ENCODE data around the gene ZNF653.
A peak's percentile ranks its signal among the peaks of the same experiment; 100 is the strongest.
"Not testable (repeated sequence)": the region's sequence is repeated elsewhere in the genome, so short reads cannot be mapped to it uniquely, and the experiment has no call there.

ZNF653 gene

DNA sequence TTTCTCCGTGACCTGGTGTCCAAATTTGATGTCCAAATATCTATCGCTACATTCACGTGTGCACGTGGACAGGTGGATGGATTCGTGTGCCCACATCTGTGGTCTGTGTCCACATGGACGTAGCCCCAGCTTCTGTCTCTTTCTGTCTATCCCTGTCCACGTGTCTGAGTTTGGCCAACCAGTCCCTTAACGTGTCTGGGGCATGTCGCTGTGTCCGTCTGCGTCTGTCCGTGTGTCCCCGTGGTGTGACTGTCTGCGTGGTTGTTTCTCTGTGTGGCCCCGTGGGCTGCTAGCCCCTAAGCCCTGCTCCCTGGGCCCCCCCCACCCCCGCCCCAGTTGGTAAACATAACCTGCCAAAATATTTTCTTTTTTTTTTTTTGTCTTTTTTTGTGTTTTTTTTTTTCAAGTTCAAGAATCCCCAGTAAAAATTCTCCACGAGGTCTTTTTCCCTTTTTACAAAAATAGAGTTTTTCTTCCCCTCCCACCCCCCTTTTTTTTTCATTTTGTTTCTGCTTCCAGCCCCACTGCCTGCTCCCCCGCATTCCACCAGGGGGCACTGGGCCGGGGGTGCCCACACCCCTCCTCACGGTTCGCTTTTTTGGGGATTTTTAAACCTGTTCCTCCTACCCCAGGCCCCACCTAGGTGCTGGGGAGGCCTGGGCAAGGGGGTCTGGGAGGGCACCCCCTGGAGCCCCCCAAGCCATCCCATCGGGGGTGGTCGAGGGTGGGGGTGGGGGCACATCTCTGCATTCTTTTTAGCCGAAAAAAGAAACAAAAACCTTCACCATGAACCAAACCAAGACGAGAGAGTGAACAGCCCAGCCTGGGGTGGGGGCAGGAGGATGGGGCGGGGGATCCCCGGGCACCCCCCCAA, 51.9 kb downstream of the ZNF653 start:
- DNase-seq: peak in 1 of 3 donors; percentile 36

DNA sequence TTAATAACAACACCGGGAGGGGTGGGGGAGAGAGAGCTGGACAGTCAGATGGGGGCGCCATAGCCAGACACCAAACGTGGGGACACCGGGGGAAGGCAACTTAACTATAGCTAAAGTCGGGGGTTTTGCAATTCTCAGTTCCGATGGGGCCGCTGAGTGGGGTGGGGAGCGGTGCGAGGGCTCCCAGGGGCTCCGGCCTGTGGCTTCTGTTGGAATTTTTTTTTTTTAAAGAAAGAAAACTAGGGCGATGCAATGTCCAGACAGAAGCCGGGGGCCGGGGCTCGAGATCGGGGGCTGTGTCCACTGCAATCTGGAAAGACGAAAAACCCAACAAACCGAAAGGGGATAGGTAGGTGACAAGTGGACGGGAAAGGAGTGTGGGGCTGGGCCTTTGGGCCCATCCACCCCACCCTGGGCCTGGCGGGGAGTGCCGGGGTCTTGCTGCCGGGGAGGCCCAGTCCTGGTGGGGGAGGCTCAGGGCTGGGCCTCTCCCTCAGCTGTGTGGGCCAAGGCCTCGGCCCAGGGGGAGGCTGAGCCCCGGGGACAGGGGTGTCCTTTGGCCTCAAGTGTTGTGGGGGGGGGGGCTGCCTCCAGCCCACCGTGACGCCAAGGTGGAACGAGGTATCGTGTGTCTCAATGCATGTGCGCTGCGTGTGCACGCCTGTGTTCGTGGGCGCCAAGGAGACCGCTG, 52.9 kb downstream of the ZNF653 start:
- peak in 1 of 3 donors; percentile 10 for DNase-seq

DNA sequence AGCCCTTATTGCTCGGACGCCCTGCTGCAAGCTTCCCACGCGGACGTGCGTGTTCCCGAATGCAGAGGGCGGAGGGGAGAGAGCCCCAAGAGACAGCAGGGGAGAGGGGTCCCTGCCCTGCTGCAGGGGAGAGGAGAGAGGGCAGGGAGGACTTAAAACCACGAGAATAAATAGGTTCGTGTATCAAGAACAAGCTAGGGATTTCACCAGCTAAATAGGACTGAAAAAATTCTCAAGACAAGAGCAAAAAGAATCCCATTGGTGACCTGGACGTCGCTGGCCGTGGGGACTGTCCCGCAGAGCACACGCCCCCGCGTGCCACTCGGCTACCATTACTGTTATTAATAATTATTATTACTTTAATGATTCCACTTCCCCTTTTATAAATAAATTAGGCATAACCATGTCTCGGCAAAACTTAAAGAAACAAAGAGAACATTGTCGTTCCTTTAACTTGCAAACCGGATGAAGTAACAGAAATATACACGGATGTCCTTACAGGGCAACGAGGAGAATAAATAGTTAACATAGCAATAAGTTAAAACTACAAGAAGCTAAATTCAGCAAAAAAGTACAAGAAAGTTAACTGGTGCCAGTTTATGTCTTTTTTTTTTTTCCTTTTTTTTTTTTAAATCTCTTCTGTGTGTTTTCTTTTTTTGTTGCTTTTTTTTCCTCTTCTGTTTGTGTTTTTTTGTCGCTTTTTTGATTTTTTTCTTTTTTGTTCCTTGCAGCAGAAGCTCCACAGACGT, 53.6 kb downstream of the ZNF653 start:
- DNase-seq: no peak

DNA sequence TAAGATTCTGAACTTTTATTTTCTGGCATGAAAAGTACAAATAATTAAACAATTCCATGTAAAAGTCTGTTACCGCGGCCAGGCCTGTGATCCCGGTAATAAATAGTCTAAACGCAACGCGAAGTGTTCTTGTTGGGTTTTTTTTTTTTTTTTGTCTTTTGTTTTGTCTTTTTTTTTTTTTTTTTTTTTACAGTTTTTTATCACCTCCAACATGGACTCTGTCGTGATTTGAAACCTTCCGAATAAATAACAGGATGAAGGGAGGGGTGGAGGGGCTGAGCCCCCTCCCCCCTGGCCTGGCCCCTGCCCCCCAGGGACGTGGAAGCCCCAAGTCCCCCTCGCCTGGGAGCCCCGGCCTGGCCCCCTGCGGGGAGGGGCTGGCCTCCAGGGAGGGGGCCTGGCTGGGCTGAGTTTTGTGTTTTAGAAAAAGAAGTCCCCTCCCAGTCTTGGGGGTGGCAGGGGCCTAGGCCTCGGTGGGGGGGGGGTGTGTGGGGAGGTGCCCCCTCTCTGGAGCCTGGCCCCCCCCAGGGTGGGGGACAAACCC, 54.2 kb downstream of the ZNF653 start:
- no peak for DNase-seq

DNA sequence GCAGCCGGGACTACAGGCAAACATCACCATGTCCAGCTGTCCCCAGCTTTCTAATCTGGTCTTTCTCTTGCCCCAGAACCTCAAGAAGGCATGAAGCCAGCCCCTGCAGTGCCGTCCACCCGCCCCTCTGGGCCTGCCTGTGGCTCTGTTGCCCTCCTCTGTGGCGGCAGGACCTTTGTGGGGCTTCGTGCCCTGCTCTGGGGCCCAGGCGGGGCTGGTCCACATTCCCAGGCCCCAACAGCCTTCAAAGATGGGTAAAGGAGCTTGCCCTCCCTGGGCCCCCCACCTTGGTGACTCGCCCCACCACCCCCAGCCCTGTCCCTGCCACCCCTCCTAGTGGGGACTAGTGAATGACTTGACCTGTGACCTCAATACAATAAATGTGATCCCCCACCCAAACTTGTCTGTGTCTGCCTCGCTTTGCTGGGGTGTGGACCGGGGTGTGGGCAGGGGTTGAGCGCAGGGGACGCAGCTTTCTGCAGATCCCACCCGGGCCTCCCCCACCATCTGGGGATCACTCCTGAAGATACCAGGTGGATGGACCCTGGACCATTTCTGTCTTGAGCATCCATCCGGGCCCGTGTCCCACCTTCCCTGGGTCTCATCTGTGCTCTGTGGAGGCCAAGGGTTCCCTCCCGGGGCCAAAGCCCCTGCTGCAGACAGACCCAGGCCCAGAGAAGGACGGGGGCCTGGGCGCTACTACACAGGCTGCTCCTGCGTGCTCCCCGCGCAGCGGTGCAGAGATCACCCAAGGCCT, 54.9 kb downstream of the ZNF653 start:
- DNase-seq: no peak

DNA sequence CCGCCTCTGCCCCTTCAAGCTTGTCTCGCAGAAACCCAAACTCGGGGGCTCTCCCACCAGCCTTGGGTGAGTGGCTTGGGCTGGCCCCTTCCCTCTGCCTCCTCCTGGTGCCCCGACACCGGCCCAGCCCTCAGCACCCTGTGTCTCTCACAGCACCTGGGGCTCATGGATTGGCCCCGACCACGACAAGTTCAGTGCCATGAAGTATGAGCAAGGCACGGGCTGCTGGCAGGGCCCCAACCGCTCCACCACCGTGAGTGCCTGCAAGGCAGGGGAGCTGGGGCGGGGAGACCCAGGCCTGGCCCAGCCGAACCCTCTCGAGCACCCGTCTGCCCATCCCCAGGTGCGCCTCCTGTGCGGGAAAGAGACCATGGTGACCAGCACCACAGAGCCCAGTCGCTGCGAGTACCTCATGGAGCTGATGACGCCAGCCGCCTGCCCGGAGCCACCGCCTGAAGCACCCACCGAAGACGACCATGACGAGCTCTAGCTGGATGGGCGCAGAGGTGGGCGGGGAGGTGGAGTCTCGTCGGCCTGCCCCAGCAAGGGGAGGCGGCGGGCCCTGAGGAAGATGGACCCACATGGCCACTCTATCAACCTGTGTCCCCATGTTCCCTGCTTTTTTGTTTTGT, 56.6 kb downstream of the ZNF653 start:
- DNase-seq: no peak

DNA sequence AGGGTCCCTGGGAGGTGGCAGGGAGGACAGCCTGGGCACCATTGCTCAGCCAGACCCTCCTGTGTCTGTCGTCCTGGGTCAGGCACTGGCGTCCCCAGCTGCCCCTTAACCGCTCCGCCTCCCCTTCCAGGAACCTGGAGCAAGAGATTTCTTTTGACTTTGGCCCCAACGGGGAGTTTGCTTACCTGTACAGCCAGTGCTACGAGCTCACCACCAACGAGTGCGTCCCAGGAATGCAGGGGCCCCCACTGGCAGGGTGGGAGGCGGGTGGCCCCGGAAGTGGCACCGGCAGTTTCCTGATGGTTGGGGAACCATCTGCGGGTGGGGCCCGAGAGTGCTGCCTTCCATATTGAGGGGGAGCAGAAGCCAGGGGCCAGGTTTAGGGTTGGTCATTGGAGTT, 57.2 kb downstream of the ZNF653 start:
- DNase-seq: no peak

DNA sequence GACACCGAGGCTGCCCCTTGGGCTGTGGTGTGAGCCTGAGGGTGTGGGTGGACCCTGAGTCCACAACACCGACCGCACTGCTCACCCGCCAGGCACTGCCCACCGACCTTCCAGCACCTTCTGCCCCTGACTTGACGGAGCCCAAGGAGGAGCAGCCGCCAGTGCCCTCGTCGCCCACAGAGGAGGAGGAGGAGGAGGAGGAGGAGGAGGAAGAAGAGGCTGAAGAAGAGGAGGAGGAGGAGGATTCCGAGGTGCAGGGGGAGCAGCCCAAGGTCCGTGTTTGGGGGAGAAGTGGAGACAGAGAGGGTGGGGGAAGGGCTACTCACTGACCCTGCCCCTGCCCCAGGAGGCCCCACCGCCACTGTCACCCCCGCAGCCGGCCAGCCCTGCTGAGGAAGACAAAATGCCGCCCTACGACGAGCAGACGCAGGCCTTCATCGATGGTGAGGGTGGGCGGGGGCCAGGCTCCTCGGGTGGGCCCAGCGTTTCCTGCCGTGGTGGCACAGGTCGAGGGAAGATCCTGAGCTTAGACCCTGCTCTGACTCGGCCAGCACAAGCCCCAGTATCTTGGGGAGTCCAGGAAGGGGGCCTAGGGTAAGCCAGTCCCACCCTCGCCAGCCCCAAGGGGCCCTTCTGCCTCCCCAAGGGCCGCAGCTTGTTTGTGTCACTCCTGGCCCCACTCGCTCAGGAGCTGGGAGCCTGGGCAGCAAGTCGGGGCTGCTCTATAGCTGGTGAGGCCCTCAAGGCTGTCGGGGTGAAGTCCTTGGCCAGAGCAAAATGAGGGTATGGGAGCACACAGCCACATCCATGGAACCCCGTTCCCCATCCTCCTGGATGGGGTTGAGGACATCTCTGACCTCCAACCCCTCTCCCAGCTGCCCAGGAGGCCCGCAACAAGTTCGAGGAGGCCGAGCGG, 58.0 kb downstream of the ZNF653 start:
- no peak for DNase-seq

DNA sequence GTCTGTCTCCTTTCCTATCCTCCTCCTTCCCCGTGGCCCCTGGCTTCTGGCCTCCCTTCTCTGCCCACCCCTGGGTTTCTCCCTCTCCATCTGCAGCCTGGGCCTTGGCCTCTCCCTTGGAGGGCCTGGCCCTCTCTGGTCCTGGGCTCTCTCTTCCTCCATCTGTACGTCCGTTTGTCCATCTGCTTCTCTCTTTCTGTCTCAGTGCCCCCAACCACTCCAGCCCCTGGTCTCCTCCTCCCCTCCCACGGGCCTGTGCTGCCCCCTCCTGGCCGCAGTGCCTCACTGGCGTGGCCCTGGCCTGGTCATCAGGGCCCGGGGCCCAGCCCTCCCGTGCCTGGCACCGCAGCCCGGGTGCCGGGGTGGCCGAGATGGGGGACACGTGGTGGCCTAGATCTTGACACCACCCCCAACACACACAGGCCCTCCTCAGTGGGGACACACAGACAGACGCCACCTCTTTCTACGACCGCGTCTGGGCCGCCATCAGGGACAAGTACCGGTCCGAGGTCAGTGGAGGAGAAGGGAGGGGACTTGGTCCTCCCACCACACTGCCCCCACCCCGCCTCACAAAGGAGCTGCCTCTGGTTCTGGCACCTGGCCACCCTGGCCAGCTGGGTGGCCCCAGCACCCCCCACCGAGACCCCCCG, 58.9 kb downstream of the ZNF653 start:
- peak; percentile 59 to 85 (median 65) for DNase-seq

DNA sequence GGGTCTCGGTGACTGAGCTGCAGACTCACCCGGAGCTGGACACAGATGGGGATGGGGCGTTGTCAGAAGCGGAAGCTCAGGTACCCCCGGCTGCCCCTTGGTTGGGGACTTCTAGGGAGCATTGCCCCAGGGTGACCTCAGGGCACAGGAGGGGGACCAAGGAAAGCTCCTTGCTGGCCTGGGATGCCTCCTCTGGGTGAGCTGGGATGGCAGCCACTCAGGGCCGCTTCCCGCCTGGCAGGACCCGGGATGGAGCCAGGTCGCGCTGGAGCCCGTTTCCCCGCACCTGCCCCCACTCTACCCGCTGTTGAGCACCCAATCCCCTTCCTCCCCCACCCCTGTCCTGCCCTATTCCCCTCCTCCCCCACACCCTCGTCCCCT, 59.4 kb downstream of the ZNF653 start:
- no peak for DNase-seq

DNA sequence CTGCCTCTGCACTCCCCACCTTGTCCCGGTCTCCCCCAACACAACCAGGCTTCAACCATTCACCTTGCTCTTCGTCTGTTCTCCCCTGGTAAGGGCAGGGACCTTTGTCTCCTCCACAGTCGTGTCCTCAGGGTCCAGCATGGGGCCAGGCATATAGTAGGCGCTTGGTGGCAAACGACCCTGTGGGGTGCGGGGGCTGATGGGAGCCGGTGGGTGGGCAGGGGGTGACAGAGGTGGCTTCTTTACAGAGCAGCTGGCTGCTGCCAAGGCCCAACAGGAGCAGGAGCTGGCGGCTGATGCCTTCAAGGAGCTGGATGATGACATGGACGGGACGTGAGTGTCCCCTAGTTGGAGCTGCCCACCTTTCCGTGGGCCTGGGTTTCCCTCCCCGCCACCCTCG, 60.5 kb downstream of the ZNF653 start:
- DNase-seq: no peak

DNA sequence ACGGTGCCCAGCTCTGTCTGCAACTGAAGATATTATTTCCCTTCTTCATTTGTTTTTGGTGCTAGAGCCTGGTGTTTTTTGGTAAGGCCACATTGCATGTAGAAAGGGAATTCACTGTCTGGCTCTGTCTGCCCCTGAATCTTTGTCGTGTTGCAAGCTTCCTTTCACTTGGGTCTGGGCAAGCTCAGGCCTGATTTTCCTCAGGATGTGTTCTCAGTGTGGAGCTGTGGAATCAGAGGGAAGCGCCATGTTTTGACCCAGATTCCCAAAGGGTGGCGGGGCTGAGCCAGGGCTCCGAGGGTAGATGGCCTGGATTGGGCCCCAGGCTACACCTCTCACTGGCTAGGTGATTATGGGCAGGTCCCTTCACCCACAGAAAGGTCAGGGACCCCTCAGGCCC, 61.6 kb downstream of the ZNF653 start:
- DNase-seq: no peak

DNA sequence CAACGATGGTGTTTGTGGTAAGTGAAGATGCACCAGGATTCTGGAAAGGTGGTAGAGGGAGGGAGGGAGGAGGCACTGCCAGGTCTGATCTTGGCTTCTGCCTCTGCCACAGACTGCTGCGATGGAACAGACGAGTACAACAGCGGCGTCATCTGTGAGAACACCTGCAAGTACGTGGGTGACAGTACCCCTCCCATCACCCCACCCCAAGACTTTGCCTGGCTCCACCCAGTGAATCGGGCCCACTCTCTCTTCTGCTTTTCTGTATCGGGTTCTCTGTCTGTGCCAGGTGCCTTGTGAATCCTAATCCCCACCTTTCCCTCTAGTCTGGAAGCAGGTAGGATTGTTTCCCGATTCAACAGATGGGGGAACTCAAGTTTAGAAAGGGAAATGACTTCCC, 67.7 kb downstream of the ZNF653 start:
- DNase-seq: no peak

DNA sequence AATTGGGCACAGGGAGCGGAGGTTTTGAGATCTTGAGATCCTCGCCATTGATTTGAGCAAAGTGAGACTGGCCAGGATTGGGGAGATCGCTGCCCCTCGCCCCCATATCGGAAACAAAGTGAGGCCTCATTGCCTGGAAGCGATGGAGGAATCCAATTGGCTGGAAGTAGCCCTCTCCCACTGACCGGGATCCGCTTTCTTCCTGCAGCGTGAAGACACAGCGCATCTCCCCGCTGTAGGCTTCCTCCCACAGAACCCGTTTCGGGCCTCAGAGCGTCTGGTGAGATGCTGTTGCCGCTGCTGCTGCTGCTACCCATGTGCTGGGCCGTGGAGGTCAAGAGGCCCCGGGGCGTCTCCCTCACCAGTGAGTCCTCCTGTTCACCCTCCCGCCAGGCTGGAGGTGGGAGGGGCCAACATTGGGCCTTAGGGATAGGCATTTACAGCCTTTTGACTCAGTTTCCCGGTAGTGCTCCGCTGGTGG, 69.8 kb downstream of the ZNF653 start:
- DNase-seq: peak; percentile 24 to 46 (median 25)

DNA sequence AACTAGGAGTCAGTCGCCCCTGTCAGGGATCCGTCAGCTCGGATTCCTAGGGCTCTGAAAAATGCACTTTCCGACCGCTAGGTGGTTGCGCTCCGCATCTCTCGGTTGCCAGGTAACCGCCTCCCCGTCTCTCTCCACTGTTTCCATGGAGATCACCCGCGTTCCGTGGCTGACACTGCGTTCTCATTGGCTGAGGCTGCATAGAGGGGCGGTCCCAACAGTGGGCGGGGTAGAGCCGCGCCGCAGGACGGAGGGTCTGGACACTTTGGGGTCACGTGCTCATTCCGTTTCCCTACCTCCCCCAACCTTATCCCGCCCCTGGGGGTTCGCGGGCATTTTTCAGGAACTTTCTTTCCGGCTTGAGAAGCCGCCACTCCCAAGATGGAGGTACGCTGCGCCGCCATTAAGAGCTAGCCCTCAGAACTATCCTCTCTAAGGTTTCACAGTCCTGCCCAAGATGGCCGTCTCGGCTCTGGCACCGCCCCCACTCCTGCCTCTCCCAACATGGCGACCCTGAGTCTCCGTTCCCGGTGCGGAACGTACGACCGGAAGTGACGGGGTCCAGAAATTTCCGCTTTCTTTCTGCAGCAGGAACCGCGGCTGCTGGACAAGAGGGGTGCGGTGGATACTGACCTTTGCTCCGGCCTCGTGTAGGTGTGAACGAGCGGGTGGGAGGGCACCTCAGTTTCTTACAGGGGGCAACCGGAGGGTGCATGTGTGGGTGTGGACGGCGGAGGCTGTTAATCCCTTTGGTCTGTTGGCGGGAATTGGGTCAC, 70.4 kb downstream of the ZNF653 start, which contains the start of the genes ODAD3 and PRKCSH:
ODAD3 (minus strand) TSS at position 65 of the 776 bp plus-strand sequence. CDS start 105 bp downstream, outside the sequence.
PRKCSH (plus strand) TSS at position 579 of the 776 bp plus-strand sequence. CDS start 483 bp downstream, outside the sequence.
- DNase-seq: peak; percentile 99 to 100 (median 100)

DNA sequence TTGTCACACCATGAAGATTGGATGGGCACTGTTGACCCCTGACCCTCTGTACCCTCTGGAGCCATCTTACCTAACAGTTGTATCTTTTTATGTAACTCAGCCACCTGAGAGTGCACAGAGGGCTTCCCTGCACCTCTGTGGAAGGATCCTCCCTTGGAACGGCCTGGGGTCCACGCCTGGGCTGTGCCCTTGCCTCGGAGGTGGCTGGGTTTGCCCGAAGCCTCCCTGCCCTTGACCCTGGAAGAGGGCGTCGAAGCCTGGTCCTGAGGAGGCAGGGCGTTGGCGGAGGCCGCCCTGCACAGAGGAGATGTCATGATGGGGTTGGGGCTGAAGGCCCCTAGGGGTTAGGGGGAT, 71.0 kb downstream of the ZNF653 start:
- no peak for DNase-seq

DNA sequence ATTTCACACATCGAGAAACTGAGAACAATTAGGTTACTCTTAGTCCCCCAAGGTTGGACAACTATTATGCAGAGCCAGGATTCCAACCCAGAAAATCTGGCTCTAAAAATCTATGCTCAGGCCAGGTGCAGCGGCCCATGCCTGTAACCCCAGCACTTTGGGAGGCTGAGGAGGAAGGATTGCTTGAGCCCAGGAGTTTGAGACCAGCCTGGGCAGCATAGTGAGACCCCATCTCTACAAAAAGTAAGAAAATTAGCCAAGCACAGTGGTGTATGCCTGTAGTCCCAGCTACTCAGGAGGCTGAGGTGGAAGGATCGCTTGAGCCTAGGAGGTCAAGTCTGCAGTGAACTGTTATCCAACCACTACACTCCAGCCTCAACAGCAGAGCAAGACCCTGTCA, 72.1 kb downstream of the ZNF653 start:
- DNase-seq: not testable (repeated sequence)
